IMR-90 (cell line): Measurements from ENCODE around the gene ANKRD45. TPM values are rescaled to one million over a fixed set of nuclear protein-coding genes. Genes with fewer than 3 reads are reported as not detected.

Experiments
- ATAC-seq: fragments of 200-7000 bp; cut with Tn5 transposase; 2 replicates; pipeline ENCODE4 v1.9.1; 2020; ENCODE audit warnings: low read depth, mild to moderate bottlenecking, moderate library complexity
- BruUV-seq: library from RNA; stranded (reverse); fragments of 400-500 nt; replicated peaks from 2 replicates; lab custom pipeline; 2021; lab: Mats Ljungman, UMichigan
- CTCF ChIA-PET: fragments of 300-600 bp; formaldehyde crosslinking; extraction: SDS; loops from one replicate; lab custom pipeline; 2021; ENCODE audit warnings: antibody characterized with exemption; lab: Yijun Ruan, JAX
- POLR2A ChIA-PET: fragments of 300-600 bp; sonication (Branson Sonifier 250); formaldehyde crosslinking; loops from one replicate; lab custom pipeline; 2022; ENCODE audit warnings: antibody characterized with exemption; ENCODE audit not compliant: unreplicated experiment; lab: Charles Lee
- DNase-seq: peaks from one replicate; pipeline ENCODE4 v3.0.0; 2013
- H2AFZ ChIP-seq: replicated peaks from 2 replicates; pipeline ENCODE3; 2013; ENCODE audit warnings: low read length, mild to moderate bottlenecking; ENCODE audit not compliant: poor library complexity
- H2AK5ac ChIP-seq: 2 replicates; pipeline ENCODE4 v1.6.1; 2013; ENCODE audit warnings: low read depth, low read length, inconsistent platforms
- H2AK9ac ChIP-seq: replicated peaks from 2 replicates; pipeline ENCODE3; 2013; ENCODE audit warnings: mild to moderate bottlenecking, low read depth, low read length, moderate library complexity; ENCODE audit not compliant: poor library complexity
- H2BK120ac ChIP-seq: 2 replicates; pipeline ENCODE4 v1.6.1; 2013; ENCODE audit warnings: low read depth, low read length, inconsistent platforms
- H2BK15ac ChIP-seq: 3 replicates; pipeline ENCODE4 v1.6.1; 2013; ENCODE audit warnings: low read depth, low read length, inconsistent platforms
- H2BK20ac ChIP-seq: 2 replicates; pipeline ENCODE4 v1.6.1; 2013; ENCODE audit warnings: low read depth, mild to moderate bottlenecking, inconsistent platforms, low read length, moderate library complexity
- H2BK5ac ChIP-seq: 2 replicates; pipeline ENCODE4 v1.6.1; 2013; ENCODE audit warnings: mild to moderate bottlenecking, low read depth, low read length, inconsistent platforms; ENCODE audit not compliant: poor library complexity, severe bottlenecking
- H3K14ac ChIP-seq: replicated peaks from 2 replicates; pipeline ENCODE4 v1.6.1; 2013; ENCODE audit warnings: low read depth, low read length, inconsistent platforms
- H3K18ac ChIP-seq: 2 replicates; pipeline ENCODE4 v1.6.1; 2013; ENCODE audit warnings: low read depth, low read length, control low read depth
- H3K23ac ChIP-seq: 2 replicates; pipeline ENCODE4 v1.6.1; 2013; ENCODE audit warnings: low read depth, low read length, inconsistent platforms
- H3K27ac ChIP-seq: 2 replicates; pipeline ENCODE4 v1.5.1; 2013; ENCODE audit warnings: mild to moderate bottlenecking, control low read depth, low read length; ENCODE audit not compliant: insufficient read depth
- H3K27me3 ChIP-seq: 2 replicates; pipeline ENCODE4 v1.6.1; 2013; ENCODE audit warnings: low read length; ENCODE audit not compliant: control insufficient read depth, insufficient read depth
- H3K36me3 ChIP-seq: 2 replicates; pipeline ENCODE4 v1.6.1; 2013; ENCODE audit warnings: low read length, mixed read lengths; ENCODE audit not compliant: control insufficient read depth, insufficient read depth
- H3K4ac ChIP-seq: 2 replicates; pipeline ENCODE4 v1.6.1; 2013; ENCODE audit warnings: low read depth, low read length, inconsistent platforms
- H3K4me1 ChIP-seq: 2 replicates; pipeline ENCODE4 v1.6.1; 2013; ENCODE audit warnings: low read length, mixed read lengths; ENCODE audit not compliant: control insufficient read depth, insufficient read depth
- H3K4me2 ChIP-seq: 2 replicates; pipeline ENCODE4 v1.6.1; 2013; ENCODE audit warnings: low read depth, mild to moderate bottlenecking, control low read depth, low read length, moderate library complexity
- H3K4me3 ChIP-seq: 2 replicates; pipeline ENCODE4 v1.5.1; 2013; ENCODE audit warnings: low read depth, mild to moderate bottlenecking, control low read depth, low read length, moderate library complexity; ENCODE audit not compliant: insufficient read depth
- H3K56ac ChIP-seq: 2 replicates; pipeline ENCODE4 v1.6.1; 2013; ENCODE audit warnings: low read length, inconsistent platforms; ENCODE audit not compliant: insufficient read depth; ENCODE audit errors: extremely low read depth
- H3K79me1 ChIP-seq, 2 experiments: 2 replicates each; pipeline ENCODE4 v1.6.1; 2013; ENCODE audit warnings: low read length in 2 of 2, inconsistent platforms in 1 of 2, low read depth in 1 of 2
- H3K9ac ChIP-seq: 2 replicates; pipeline ENCODE4 v1.6.1; 2013; ENCODE audit warnings: low read depth, low read length, control low read depth
- H3K9me1 ChIP-seq: 2 replicates; pipeline ENCODE4 v1.6.1; 2013; ENCODE audit warnings: low read length, inconsistent platforms; ENCODE audit not compliant: insufficient read depth
- H3K9me3 ChIP-seq: 2 replicates; pipeline ENCODE4 v1.6.1; 2013; ENCODE audit warnings: low read length; ENCODE audit not compliant: control insufficient read depth, insufficient read depth
- H4K20me1 ChIP-seq: 2 replicates; pipeline ENCODE4 v1.6.1; 2013; ENCODE audit warnings: low read length, inconsistent platforms; ENCODE audit not compliant: insufficient read depth
- H4K5ac ChIP-seq: 2 replicates; pipeline ENCODE4 v1.6.1; 2013; ENCODE audit warnings: mild to moderate bottlenecking, low read depth, low read length, control low read depth
- H4K8ac ChIP-seq, 2 experiments: 2 replicates each; pipeline ENCODE4 v1.6.1; 2013; ENCODE audit warnings: low read depth in 2 of 2, low read length in 2 of 2, control low read depth in 1 of 2, inconsistent platforms in 1 of 2
- H4K91ac ChIP-seq: 2 replicates; pipeline ENCODE4 v1.6.1; 2013; ENCODE audit warnings: low read depth, low read length, inconsistent platforms; ENCODE audit not compliant: insufficient read depth
- BHLHE40 ChIP-seq: fragments of 150-350 bp; IDR thresholded peaks from 2 replicates; pipeline ENCODE4 v1.6.1; 2016; ENCODE audit warnings: mild to moderate bottlenecking, low read depth, low read length
- CEBPB ChIP-seq: IDR thresholded peaks from 2 replicates; pipeline ENCODE4 v1.6.1; 2012; ENCODE audit warnings: low read depth, low read length, improper control_type of control experiment
- CHD1 ChIP-seq: IDR thresholded peaks from 2 replicates; pipeline ENCODE4 v1.6.1; 2012; ENCODE audit warnings: low read depth, low read length, improper control_type of control experiment
- CTCF ChIP-seq: conservative IDR thresholded peaks from 2 replicates; pipeline ENCODE4 v1.5.1; 2012; ENCODE audit warnings: mild to moderate bottlenecking, low read depth, low read length, improper control_type of control experiment
- FOS ChIP-seq: fragments of 150-350 bp; IDR thresholded peaks from 2 replicates; pipeline ENCODE4 v1.6.1; 2016; ENCODE audit warnings: low read depth, low read length
- MAFK ChIP-seq: IDR thresholded peaks from 2 replicates; pipeline ENCODE4 v1.6.1; 2012; ENCODE audit warnings: low read depth, low read length, improper control_type of control experiment
- MAZ ChIP-seq: IDR thresholded peaks from 2 replicates; pipeline ENCODE4 v1.6.1; 2012; ENCODE audit warnings: low read depth, mild to moderate bottlenecking, low read length, improper control_type of control experiment, moderate library complexity, borderline replicate concordance
- MXI1 ChIP-seq: IDR thresholded peaks from 2 replicates; pipeline ENCODE4 v1.6.1; 2012; ENCODE audit warnings: low read depth, mild to moderate bottlenecking, low read length, moderate library complexity, borderline replicate concordance
- NFE2L2 ChIP-seq: fragments of 150-350 bp; IDR thresholded peaks from 2 replicates; pipeline ENCODE4 v1.6.1; 2016; ENCODE audit warnings: low read depth, mild to moderate bottlenecking, low read length
- POLR2A ChIP-seq: IDR thresholded peaks from 2 replicates; pipeline ENCODE4 v1.6.1; 2012; ENCODE audit warnings: mild to moderate bottlenecking, low read depth, low read length
- RAD21 ChIP-seq: IDR thresholded peaks from 2 replicates; pipeline ENCODE4 v1.6.1; 2012; ENCODE audit warnings: low read length, improper control_type of control experiment
- RCOR1 ChIP-seq: IDR thresholded peaks from 2 replicates; pipeline ENCODE4 v1.6.1; 2012; ENCODE audit warnings: mild to moderate bottlenecking, low read length, improper control_type of control experiment; ENCODE audit not compliant: insufficient replicate concordance
- RFX5 ChIP-seq: IDR thresholded peaks from 2 replicates; pipeline ENCODE4 v1.8.0; 2012; ENCODE audit warnings: low read depth, mild to moderate bottlenecking, low read length, moderate library complexity
- SMC3 ChIP-seq: fragments of 150-350 bp; IDR thresholded peaks from 2 replicates; pipeline ENCODE4 v1.6.1; 2016; ENCODE audit warnings: low read depth, mild to moderate bottlenecking, antibody characterized with exemption, low read length, moderate library complexity
- USF2 ChIP-seq: fragments of 150-350 bp; IDR thresholded peaks from 2 replicates; pipeline ENCODE4 v1.6.1; 2017; ENCODE audit warnings: mild to moderate bottlenecking, antibody characterized with exemption, low read length, low read depth
- WGBS, 2 experiments: methylation state at CpG; one replicate each; pipeline versions ENCODE4 v1.1.5 to v1.1.7; 2013; ENCODE audit warnings: missing lambda C conversion rate in 2 of 2; ENCODE audit not compliant: insufficient read length in 1 of 2; ENCODE audit errors: extremely low coverage in 2 of 2; 5-methylcytosine and 5-hydroxymethylcytosine counted together
- dilution Hi-C: fragments of 300-500 bp; cut with HindIII; formaldehyde crosslinking; loops from one replicate; pipeline ENCODE4 v1.14.3; 2018; ENCODE audit warnings: low sequenced_read_pairs; ENCODE audit not compliant: unreplicated experiment
- in situ Hi-C: fragments of 300-500 bp; cut with MboI; formaldehyde crosslinking; loops from 3 replicates; pipeline ENCODE4 v1.14.3; 2019; ENCODE audit warnings: low sequenced_read_pairs, inconsistent platforms, mixed read lengths
- intact Hi-C: fragments of 100-400 bp; cut with micrococcal nuclease; formaldehyde crosslinking; loops from 2 replicates; pipeline ENCODE4 v1.10.0; 2022
- polyA plus RNA-seq, 3 experiments: library from polyadenylated mRNA; depleted of rRNA; stranded (reverse); fragments of >200 nt; gene quantifications; 2 replicates each; pipeline ENCODE4 v1.2.3, GENCODE V29; 2012; ENCODE audit warnings: low replicate concordance in 1 of 3
- total RNA-seq: library from RNA; depleted of rRNA; stranded (reverse); fragments of >200 nt; gene quantifications from 2 replicates; pipeline ENCODE4 v1.2.3, GENCODE V29; 2012

Gene ANKRD45
- total and polyA plus RNA-seq, 2 of the 4 experiments (the other 2 are of a cell fraction): under 0.01 TPM; not detected in 1

DNA sequence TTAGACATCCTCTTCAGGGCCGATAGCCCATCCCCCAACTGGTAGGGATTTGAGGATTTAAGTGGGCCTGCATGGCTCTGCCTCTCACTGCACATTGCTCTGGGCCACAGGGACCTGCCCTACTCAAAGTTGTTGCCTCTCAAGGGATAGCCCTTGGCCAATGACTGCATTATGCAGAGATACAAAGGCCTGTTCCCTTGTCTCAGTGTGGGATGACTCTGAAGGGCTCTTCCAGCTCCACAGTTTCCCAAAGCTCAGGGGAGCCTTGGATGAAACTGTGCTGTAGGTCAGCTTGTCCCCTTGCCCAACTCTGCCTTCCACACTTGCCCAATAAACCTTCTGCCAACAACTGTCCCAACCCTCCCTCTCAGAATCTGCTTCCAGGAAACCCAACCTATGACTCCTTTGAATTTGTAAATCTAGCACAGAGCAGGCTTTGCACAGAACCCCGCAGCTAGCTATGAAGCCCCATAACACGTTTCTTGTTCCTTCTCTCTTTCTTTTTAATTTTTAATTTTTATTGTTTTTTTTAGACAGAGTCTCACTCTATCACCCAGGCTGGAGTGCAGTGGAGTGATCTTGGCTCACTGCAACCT is 109.3 kb downstream of the ANKRD45 start:
- BruUV-seq: no TSS peak
- ChIA-PET CTCF (no interaction called here), POLR2A (no interaction called here)
- Histone ChIP-seq H3K23ac (no peak overlapping the region), H2BK15ac (no peak overlapping the region), H3K27ac (no peak overlapping the region), H4K8ac (no peak overlapping the region), H3K9me1 (no peaks in the 10 kb centered on the region), H2BK20ac (no peak overlapping the region), H4K20me1 (no peaks in the 10 kb centered on the region), H2BK120ac (no peak overlapping the region), H4K5ac (no peak overlapping the region), H3K36me3 (no peaks in the 10 kb centered on the region), H3K4me3 (no peak overlapping the region), H3K27me3 (no peaks in the 10 kb centered on the region), H4K91ac (no peak overlapping the region), H3K18ac (no peak overlapping the region), H2BK5ac (no peak overlapping the region), H3K4ac (no peak overlapping the region), H3K9me3 (no peaks in the 10 kb centered on the region), H2AK5ac (no peak overlapping the region), H2AFZ (no peak overlapping the region), H3K9ac (no peak overlapping the region), H3K4me1 (no peaks in the 10 kb centered on the region), H2AK9ac (no peak overlapping the region), H3K4me2 (no peak overlapping the region), H3K56ac (no peak overlapping the region), H3K79me1 (no peaks in the 10 kb centered on the region), H3K14ac (no peak overlapping the region)
- in situ Hi-C loops: no loop called here
- no peak for ATAC-seq
- TF ChIP-seq RCOR1 (no peak), MAFK (no peak), MXI1 (no peak), NFE2L2 (no peak), MAZ (no peak), CHD1 (no peak), BHLHE40 (no peak), USF2 (no peak), RAD21 (no peak), CTCF (no peak), CEBPB (no peak), FOS (no peak), POLR2A (no peak), SMC3 (no peak), RFX5 (no peak)
- WGBS, 2 experiments: 60% methylated on average over 1 of the region's 3 CpGs; no CpG with 5 or more reads in 1 of the 2 experiments
- dilution Hi-C loops: no loop called here
- intact Hi-C loops: no loop called here
- DNase-seq: no peak
